SU-DHL-6 (cell line): ENCODE measurements around the gene ADAMTS8.

Source experiments
- H2AFZ ChIP-seq: fragments of 200-600 bp; sonication (generic); 2 replicates; pipeline ENCODE4 v1.6.1; 2014; ENCODE audit warnings: low read depth, mild to moderate bottlenecking, moderate library complexity, mixed read lengths, antibody characterized with exemption, low read length; ENCODE audit not compliant: severe bottlenecking
- H3F3A ChIP-seq: fragments of 200-600 bp; shearing (Covaris generic); 2 replicates; pipeline ENCODE4 v1.6.0; 2016; ENCODE audit warnings: antibody characterized with exemption, mild to moderate bottlenecking; ENCODE audit not compliant: insufficient read depth
- H3K27ac ChIP-seq: fragments of 200-600 bp; sonication (generic); 2 replicates; pipeline ENCODE4 v1.5.1; 2016; ENCODE audit warnings: low read depth, mild to moderate bottlenecking, low read length, moderate library complexity, mixed read lengths
- H3K27me3 ChIP-seq: fragments of 200-600 bp; sonication (generic), shearing (Covaris generic); 2 replicates; pipeline ENCODE4 v1.6.0; 2014; ENCODE audit warnings: mild to moderate bottlenecking, low read length
- H3K36me3 ChIP-seq: fragments of 200-600 bp; sonication (generic); 2 replicates; pipeline ENCODE4 v1.6.1; 2014; ENCODE audit warnings: mild to moderate bottlenecking, low read length, mixed read lengths
- H3K4me2 ChIP-seq: fragments of 300-600, 200-600 bp; shearing (Covaris generic), sonication (generic); 2 replicates; pipeline ENCODE4 v1.6.0; 2014; ENCODE audit warnings: low read length, low read depth, mild to moderate bottlenecking; ENCODE audit not compliant: poor library complexity, severe bottlenecking
- H3K4me3 ChIP-seq: fragments of 200-600 bp; sonication (generic); 2 replicates; pipeline ENCODE4 v1.5.1; 2014; ENCODE audit warnings: antibody characterized with exemption, low read length, mild to moderate bottlenecking, mixed read lengths; ENCODE audit not compliant: insufficient read depth, poor library complexity, severe bottlenecking
- H3K79me2 ChIP-seq: fragments of 200-600 bp; sonication (generic); 2 replicates; pipeline ENCODE4 v1.6.1; 2014; ENCODE audit warnings: mild to moderate bottlenecking, low read length, moderate library complexity; ENCODE audit not compliant: insufficient read depth
- H3K9ac ChIP-seq: fragments of 200-600 bp; sonication (generic); 2 replicates; pipeline ENCODE4 v1.7.0; 2014; ENCODE audit warnings: mild to moderate bottlenecking, low read length
- H3K9me2 ChIP-seq: fragments of 200-600 bp; sonication (generic); replicated peaks from 2 replicates; pipeline ENCODE4 v1.6.1; 2014; ENCODE audit warnings: low read length; ENCODE audit not compliant: insufficient read depth
- H3K9me3 ChIP-seq: fragments of 200-600 bp; sonication (generic); 2 replicates; pipeline ENCODE4 v1.6.1; 2014; ENCODE audit warnings: low read length, mixed read lengths; ENCODE audit not compliant: insufficient read depth
- H4K20me1 ChIP-seq: fragments of 200-600 bp; sonication (generic); 2 replicates; pipeline ENCODE4 v1.6.1; 2014; ENCODE audit warnings: low read depth, mild to moderate bottlenecking, antibody characterized with exemption, low read length, moderate library complexity, mixed read lengths
- EZH2phosphoT487 ChIP-seq: fragments of 200-600 bp; sonication (generic), shearing (Covaris generic); conservative IDR thresholded peaks from 2 replicates; pipeline ENCODE4 v1.6.1; 2018; ENCODE audit warnings: mild to moderate bottlenecking, antibody characterized with exemption, low read length, moderate library complexity, mixed read lengths
- TF ChIP-seq, protein P1 (sequence below): fragments of 200-600 bp; sonication (generic); IDR thresholded peaks from one replicate; pipeline ENCODE4 v1.5.1; 2017; ENCODE audit warnings: antibody characterized with exemption, mild to moderate bottlenecking, low read length, moderate library complexity; ENCODE audit not compliant: insufficient read depth, poor library complexity, severe bottlenecking

ADAMTS8 gene

DNA sequence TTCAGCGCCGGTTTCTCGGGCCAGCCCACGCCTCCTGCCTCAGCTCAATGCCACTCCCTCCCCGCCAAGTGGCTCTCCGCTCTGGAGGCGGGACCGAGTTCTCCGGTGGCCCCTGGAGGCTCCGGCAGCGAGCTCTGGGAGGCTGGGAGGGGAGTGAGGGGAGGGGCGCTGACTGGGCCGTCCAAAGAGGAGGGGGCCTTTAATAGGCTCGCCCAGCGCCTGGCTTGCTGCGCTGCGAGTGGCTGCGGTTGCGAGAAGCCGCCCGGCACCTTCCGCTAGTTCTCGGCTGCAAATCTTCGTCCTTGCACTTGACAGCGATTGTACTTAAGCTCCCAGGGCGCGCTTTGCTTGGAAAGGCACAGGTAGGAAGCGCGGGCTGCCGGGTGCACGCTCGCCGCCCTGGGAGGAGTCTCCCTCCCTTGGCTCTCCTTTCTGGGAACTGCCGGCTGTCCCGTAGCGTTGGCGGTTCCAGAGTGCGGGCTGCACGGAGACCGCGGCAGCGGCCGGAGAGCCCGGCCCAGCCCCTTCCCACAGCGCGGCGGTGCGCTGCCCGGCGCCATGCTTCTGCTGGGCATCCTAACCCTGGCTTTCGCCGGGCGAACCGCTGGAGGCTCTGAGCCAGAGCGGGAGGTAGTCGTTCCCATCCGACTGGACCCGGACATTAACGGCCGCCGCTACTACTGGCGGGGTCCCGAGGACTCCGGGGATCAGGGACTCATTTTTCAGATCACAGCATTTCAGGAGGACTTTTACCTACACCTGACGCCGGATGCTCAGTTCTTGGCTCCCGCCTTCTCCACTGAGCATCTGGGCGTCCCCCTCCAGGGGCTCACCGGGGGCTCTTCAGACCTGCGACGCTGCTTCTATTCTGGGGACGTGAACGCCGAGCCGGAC, 20.3 kb upstream of the ADAMTS8 start, which contains the start of gene ADAMTS15:
Gene ADAMTS15, plus strand, starts transcription at position 230 of the 894 bp plus-strand sequence. Its CDS starts 329 bp downstream, at position 559.
- Histone ChIP-seq H3K9me2 (no peaks in the 10 kb centered on the region), H4K20me1 (no peaks in the 10 kb centered on the region), H3K4me3 (no peak within 1 kb of the TSS), H3K79me2 (no peaks in the 10 kb centered on the region), H3K27me3 (no peaks in the 10 kb centered on the region), H3K4me2 (no peak within 1 kb of the TSS), H3K36me3 (no peaks in the 10 kb centered on the region), H3K9me3 (no peaks in the 10 kb centered on the region), H3K27ac (no peak within 1 kb of the TSS), H2AFZ (no peak within 1 kb of the TSS), H3F3A (no peaks in the 10 kb centered on the region), H3K9ac (no peak within 1 kb of the TSS)
- TF ChIP-seq, protein P1, sequence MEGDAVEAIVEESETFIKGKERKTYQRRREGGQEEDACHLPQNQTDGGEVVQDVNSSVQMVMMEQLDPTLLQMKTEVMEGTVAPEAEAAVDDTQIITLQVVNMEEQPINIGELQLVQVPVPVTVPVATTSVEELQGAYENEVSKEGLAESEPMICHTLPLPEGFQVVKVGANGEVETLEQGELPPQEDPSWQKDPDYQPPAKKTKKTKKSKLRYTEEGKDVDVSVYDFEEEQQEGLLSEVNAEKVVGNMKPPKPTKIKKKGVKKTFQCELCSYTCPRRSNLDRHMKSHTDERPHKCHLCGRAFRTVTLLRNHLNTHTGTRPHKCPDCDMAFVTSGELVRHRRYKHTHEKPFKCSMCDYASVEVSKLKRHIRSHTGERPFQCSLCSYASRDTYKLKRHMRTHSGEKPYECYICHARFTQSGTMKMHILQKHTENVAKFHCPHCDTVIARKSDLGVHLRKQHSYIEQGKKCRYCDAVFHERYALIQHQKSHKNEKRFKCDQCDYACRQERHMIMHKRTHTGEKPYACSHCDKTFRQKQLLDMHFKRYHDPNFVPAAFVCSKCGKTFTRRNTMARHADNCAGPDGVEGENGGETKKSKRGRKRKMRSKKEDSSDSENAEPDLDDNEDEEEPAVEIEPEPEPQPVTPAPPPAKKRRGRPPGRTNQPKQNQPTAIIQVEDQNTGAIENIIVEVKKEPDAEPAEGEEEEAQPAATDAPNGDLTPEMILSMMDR: no peak
- TF ChIP-seq EZH2phosphoT487: no peak

DNA sequence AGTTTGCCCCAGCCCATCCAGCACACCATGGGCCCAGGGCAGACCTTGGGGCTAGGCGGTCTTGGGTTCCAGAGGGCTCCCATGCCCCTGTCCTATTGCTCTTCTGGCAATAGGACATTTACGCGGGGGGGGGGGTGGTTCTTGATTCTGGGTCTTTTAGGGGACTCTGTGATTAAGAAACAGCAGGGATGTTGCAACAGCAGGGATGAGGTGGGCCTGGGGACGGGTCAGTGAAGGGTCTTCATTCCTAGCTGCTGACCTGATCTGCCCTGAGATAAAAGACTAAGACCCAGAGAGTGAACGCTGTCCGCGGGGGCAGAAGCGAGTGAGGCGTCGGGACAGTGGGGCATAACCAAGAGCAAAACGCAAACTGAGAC, 19.6 kb upstream of the ADAMTS8 start:
- Histone ChIP-seq H4K20me1 (no peaks in the 10 kb centered on the region), H3K79me2 (no peaks in the 10 kb centered on the region), H3F3A (no peaks in the 10 kb centered on the region), H3K9me2 (no peaks in the 10 kb centered on the region), H3K9me3 (no peaks in the 10 kb centered on the region), H3K4me2 (no peak overlapping the region), H3K9ac (no peak overlapping the region), H3K4me3 (no peak overlapping the region), H3K27ac (no peak overlapping the region), H2AFZ (no peak overlapping the region), H3K27me3 (no peaks in the 10 kb centered on the region), H3K36me3 (no peaks in the 10 kb centered on the region)
- TF ChIP-seq, protein P1: no peak

DNA sequence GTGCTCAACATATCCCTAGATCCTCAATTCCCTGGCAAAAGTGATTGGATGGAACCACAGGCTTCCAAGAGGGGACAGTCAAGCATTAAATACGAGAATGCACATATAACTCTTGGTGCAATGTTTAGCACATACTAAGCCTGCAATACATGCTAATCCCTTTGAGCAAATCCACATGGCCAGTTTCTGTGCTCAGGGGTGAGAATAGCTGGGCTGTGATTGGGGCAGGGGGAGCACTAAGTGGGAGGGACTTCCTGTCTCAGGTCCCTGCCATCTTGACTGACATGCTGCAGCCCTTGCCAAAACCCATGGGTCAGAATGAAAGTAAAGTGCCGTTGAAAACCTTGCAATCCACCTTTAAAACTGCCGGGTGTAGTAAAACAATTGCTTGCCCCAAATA, 17.4 kb upstream of the ADAMTS8 start:
- H3K9ac ChIP-seq: no peak overlapping the region
- H4K20me1 ChIP-seq: no peaks in the 10 kb centered on the region
- no peak overlapping the region for H3K27ac ChIP-seq
- no peaks in the 10 kb centered on the region for H3K79me2 ChIP-seq
- H3K36me3 ChIP-seq: no peaks in the 10 kb centered on the region
- no peaks in the 10 kb centered on the region for H3K9me3 ChIP-seq
- no peaks in the 10 kb centered on the region for H3F3A ChIP-seq
- TF ChIP-seq EZH2phosphoT487: no peak
- TF ChIP-seq, protein P1: no peak
- no peak overlapping the region for H2AFZ ChIP-seq
- H3K4me2 ChIP-seq: no peak overlapping the region
- H3K4me3 ChIP-seq: no peak overlapping the region
- no peaks in the 10 kb centered on the region for H3K9me2 ChIP-seq
- no peaks in the 10 kb centered on the region for H3K27me3 ChIP-seq
